GM19351 (cell line): ENCODE data around the gene CDK13.
A peak's percentile ranks its signal among the peaks of the same experiment; 100 is the strongest.

Source experiments
- ATAC-seq: cut with Tn5 transposase; IDR thresholded peaks from one replicate; pipeline ENCODE4 v1.9.1; 2021; ENCODE audit warnings: mild to moderate bottlenecking, moderate library complexity; ENCODE audit not compliant: unreplicated experiment

The CDK13 gene

DNA sequence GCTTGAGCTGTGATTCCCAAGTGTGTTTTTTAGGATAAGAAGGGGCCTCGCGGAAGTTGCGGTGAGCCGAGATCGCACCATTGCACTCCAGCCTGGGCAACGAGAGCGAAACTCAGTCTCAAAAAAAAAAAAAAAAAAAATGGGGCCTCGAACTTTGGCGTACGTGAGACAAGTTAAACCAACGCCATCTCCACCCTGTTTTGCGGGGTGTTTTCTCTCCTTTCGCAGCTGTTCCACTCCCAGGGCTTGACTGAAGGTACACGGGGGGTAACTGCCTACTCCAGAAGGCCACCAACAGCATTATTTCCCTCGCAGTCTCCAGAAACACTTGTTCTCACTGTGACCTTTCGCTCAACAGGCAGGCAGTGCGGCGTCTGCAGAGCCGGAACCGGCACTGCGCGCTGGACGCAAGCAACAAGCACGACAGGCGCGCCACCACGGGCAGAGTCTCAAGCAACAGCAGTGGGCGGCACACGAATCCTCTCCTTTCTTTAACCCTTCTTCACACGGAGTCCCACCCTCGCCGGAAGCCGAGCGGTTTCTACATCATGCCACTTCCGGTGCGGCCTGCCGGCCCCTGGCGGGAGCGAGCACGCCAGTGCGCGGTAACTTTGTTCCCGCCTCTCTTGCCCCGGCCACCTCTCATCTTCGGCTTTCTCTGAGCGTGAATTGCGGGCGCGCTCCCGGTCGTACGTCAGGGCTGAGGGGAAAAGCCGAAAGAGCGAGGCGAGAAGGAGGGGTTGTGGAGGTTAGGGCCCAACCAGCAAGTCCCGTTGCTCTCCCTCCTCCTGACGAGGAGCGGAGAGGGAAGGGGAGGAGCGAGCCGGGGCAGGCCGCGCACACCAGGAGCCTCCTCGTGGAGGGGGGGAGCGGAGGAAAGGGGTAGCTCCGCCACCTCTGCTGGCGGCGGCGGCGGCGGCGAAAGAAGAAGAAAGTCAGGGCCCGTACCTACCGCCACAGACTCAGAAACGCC is 814 bp upstream of the CDK13 start:
- peak; percentile 56 for ATAC-seq

DNA sequence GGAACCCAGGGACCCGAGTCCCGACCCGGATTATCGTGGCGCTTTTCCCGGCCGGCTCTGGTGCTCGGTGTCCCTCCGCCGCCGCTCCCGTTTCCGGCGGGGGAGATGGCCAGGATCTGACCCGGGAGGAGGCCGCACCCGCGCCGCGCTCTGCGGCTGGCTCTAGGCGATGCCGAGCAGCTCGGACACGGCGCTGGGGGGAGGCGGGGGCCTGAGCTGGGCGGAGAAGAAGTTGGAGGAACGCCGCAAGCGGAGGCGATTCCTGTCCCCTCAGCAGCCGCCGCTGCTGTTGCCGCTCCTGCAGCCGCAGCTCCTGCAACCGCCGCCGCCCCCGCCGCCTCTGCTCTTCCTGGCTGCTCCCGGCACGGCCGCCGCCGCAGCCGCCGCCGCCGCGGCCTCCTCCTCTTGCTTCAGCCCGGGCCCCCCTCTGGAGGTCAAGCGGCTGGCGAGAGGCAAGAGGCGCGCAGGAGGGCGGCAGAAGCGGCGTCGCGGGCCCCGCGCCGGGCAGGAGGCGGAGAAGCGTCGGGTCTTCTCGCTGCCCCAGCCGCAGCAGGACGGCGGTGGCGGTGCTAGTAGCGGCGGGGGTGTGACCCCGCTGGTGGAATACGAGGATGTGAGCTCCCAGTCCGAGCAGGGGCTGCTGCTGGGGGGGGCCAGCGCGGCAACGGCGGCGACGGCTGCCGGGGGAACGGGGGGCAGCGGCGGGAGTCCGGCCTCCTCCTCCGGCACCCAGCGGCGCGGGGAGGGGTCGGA is 593 bp downstream of the CDK13 start:
- no peak for ATAC-seq

DNA sequence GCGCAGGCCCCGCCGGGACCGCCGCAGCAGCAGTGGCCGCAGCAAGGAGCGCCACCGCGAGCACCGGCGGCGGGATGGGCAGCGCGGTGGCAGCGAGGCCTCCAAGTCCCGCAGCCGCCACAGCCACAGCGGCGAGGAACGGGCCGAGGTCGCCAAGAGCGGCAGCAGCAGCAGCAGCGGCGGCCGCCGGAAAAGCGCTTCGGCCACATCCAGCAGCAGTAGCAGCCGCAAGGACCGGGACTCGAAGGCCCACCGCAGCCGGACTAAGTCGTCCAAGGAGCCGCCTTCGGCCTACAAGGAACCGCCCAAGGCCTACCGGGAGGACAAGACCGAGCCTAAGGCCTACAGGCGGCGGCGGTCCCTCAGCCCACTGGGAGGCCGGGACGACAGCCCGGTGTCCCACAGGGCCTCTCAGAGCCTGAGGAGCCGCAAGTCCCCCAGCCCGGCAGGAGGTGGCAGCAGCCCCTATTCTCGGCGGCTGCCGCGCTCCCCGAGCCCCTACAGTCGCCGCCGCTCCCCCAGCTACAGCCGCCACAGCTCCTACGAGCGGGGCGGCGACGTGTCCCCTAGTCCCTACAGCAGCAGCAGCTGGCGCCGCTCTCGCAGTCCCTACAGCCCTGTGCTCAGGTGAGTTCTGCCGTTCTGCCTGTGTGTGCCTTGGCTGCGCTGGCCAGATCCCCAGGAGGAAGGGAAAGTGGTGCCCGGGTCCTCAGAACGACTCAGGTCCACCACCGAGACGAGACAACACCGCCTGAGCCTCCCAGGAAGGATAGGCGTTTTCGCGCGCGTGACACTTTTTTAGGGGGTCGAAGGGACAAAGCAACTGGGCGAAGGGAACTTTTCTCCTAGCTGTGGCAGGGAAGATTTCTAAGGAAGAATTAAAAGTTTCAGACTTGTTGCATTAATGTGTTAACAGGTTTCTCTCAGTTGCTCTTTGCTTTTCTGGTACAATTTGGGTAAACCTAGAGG is 1.5 kb downstream of the CDK13 start:
- ATAC-seq = peak; percentile 26

DNA sequence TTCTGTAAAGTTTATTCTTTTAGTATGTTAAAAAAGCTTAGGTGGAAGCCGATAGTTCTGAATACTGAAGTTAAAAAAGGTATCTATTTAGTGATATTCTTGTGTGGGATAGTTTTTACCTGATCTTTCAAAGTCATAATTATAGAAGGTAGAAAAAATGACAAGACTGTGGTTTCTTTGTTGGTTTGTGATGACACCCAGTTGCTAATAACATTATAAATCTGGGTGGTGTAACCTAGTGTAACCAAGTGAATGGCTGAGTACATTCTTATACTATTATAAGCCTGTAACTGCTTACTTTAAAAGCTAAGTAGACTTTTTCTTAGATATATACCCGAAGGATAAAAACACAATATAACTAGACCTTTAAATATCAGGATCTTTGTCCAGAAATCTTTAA is 2.3 kb downstream of the CDK13 start:
- no peak for ATAC-seq

DNA sequence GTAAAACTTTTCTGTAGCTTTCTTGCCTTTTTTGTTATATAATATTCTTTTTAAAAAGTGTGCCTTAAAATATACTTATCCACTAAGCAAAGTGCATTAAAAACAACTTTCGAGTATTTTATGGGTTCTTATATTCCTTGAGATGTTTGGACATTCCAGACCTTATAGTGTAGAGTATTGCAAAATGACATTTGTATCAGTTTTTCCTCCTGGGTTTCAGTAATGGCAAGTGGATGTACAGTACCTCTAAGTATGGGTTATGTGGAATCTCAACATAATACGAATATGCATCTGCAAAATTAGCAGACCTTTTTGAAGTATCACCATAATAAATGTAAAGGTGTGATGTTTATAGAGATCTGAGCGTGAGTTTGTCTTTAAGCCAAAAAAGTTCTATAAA is 2.7 kb downstream of the CDK13 start:
- ATAC-seq = no peak

DNA sequence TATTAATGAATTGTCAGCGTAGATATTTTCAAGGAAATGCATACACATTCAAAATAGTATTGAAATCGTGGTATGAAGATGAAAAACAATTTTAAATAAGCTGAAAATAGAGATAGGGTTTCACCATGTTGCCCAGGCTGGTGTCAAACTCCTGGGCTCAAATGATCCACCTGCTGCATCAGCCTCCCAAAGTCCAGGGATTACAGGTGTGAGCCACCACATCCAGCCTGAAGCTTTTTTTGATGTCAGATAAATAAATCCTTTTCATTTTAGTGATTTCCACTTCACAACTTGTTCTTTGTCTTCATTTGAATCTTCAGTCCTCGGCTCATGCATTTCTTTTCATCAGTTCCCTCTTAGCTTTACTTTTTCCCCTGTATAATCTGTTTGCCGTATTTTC is 4.6 kb downstream of the CDK13 start:
- ATAC-seq = no peak

DNA sequence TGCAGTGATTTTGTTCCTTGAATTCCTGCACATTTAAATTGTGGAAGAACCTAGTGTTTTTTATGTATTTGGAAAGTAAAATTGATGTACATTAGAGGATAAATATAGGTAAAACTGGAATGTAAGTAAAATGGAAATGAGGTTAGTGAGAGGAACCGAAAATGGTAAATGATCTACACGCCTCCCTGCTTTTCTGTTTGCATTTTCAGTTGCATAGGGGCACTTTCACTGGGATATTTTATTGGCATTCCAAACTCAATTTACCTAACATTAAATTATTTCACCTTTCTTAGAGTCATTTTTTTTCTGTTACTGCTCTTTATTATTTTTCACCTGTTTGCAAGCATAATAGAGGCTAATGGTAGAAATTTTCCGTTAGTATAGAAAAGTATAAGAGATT is 8.0 kb downstream of the CDK13 start:
- no peak for ATAC-seq

DNA sequence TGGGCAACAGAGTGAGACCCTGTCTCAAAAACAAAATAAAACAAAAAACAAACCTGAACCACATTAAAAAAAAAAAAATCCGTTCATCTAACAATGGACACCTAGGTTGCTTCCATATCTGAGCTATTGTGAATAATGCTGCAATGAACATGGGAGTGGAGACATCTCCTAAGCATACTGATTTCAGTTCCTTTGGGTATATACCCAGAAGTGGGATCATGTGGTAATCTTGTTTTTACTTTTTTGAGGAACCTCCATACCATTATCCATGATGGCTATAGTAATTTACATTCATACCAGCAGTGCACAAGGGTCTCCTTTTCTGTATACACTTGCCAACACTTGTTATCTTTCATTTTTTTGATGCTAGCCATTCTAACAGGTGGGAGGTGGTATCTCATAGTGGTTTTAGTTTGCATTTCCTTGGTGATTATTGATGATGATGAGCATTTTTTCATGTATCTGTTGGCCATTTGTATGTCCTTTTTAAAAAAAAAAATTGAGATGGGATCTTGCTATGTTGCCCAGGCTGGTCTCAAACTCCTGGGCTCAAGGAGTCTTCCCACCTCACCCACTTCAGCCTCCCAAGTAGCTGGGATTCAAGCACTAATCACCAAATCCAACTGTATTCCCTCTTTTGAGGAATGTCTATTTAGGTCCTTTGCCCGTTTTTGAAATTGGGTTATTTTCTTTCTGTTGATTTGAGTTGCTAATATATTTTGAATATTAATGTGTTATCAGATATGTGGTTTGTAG is 17.5 kb downstream of the CDK13 start:
- no peak for ATAC-seq

DNA sequence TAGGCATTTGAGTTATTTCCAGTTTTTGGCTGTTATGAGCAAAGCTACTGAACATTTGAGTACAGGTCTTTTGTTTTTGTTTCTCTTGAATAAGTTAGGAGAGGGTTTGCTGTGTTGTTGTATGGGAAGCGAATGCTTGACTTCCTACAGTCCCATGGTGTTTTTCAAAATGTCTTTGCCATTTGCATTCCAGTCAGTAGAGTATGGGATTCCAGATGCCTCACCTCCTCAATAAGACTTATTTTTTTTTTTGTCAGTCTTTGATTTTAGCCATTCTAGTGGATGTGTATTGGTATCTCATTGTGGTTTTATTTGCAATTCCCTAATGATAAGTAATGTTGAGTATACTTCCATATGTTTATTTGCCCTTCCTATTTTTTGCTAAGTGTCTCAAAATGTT is 19.4 kb downstream of the CDK13 start:
- no peak for ATAC-seq

DNA sequence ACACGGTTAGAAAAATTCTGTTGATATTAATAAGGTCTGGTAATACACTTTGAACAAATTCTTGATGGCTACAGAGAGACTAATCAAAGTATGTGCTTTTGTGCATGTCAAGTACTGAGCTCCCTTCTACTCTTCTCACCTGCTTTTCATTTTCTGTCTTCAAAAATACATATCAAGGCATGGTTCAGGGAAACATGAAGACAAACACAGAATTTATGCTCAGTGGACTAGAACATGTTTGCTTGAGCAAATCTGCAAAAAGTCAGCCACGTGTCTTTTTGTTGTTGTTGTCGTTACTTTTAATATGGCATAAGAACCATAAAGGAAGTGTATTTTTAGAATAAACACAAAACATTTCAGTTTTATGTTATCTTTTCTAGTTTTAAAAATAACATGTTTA is 21.9 kb downstream of the CDK13 start:
- peak; percentile 61 for ATAC-seq

DNA sequence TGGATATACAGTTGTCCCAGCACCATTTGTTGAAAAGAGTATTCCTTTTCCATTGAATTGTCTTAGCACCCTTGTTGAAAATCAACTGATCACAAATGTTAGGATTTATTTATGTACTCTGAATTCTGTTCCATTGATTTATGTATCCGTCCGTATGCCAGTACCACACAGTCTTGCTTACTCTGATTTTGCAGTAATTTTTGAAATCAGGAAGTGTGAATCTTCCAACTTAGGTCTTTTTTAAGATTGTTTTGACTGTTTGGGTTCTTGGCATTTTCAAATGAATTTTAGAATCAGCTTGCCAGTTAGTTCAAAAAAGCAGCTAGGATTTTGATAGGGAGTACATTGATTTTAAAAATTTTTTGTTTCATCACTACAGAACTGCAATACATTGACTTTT is 23.7 kb downstream of the CDK13 start:
- ATAC-seq = no peak

DNA sequence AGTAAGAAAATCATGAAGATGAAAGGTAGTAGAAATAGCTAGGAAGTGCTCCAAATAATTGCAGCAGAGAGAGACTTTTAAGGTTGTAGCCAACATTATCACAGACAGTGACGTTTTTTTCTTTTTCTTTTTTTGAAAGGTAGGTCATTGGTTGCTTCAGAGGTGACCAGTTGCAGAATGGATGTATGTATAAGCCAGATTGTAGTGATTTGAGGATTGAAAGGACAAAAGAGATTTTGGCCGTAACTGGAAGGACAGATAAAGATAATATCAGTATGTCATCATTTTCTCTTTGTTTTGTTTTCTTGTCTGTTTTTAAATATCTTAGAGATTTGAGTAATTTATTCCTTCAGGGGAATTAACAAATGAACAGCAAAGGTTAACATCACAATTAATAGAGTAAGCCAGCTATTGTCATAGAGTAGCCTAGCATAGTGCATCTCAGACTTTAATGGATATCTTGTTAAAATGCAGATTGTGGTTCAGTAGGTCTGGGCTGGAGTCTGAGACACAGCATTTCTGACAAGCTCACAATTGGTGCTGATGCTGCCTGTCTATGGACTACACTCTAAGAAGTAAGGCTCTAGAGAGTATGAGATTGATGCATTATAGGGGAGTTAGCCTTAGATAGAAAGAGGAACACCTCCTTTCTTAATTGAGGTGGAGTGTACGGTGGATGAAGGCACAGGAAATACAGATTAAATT is 28.3 kb downstream of the CDK13 start:
- no peak for ATAC-seq

DNA sequence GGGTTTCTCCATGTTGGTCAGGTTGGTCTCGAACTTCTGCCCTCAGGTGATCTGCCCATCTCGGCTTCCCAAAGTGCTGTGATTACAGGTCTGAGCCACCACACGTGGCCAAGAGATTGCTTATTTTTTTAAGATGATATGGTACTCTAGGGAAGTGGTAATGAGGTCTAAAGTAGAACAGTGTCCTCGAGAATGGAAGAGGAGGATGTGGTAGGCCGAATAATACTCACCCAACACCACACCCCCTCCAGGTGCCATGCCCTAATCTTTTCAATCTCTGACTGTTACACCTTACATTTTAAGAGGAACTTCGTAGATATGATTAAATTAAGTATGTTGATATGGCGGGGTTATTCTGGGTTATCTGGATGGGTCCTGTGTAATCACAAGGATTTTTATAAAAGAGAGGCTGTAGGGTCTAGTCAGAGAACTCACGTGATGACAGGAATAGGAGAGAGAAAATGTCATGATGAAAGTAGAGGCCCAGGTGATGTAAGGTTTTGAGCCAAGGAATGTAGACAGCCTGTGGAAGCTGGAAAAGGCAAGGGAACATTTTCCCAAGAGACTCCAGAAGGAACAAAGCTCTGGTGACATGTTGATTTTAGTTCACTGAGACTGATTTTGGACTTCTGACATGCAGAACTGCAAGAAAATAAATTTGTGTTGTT is 29.5 kb downstream of the CDK13 start:
- no peak for ATAC-seq

DNA sequence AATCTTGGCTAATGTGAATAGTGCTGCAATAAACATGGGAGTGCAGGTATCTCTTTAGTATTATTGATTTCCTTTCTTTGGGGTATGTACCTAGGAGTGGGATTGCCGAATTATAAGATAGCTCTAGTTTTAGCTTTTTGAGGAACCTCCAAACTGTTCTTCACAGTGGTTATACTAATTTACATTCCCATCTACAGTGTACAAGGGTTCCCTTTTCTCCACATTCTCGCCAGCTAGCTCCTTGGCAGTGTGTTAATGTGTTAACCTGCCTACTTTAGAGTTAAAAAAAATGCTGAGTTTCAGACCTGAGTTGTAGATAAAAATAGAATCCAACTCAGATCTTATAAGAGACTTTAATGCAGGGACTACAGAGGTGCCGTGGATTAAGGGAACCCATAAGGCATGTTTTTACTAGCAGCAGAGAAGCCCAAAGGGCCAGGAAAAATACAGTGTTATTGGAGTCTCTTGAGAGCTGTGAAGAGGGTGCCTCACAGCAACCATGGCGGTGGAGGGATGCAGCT is 35.4 kb downstream of the CDK13 start:
- ATAC-seq = no peak

DNA sequence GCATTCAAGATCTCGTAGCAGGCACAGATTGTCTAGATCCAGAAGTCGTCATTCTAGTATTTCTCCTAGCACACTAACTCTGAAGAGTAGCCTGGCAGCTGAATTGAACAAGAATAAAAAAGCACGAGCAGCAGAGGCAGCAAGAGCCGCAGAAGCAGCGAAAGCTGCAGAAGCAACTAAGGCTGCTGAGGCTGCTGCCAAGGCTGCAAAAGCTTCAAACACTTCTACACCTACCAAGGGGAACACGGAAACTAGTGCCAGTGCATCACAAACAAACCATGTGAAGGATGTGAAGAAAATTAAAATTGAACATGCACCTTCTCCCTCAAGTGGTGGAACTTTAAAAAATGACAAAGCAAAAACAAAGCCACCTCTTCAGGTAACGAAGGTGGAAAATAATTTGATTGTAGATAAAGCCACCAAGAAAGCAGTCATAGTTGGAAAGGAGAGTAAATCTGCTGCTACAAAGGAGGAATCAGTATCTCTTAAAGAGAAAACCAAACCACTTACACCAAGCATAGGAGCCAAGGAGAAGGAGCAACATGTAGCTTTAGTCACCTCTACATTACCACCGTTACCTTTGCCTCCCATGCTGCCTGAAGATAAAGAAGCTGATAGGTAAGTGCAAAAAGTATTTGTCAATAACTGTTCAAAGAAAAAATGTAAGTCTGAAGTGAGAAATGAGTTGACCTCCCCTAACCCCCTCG is 37.7 kb downstream of the CDK13 start:
- no peak for ATAC-seq

DNA sequence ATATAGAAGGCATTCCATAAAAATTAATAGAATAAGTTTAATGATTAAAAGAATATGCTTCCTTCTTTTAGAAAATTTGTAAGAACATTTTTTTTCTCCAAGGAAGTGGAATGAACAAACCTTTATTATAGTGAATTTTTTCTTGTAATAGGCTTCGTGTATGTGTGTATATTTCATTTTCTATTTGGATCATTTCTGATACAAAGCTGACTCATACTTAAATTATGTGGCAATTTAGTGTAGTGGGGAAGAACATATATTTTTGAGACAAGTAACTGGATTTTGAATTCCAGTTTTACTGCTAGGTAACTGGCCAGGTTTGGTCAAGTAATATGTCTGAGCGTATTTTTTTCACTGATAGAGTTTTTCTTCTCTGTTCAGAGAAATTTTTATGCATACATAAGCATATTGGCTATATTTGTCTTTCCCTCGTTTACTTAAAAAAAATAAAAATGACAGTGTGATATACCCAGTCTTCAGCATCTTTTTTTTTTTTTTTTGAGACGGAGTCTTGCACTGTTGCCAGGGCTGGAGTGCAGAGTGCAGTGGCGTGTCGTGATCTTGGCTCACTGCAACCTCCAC is 50.8 kb downstream of the CDK13 start:
- no peak for ATAC-seq

DNA sequence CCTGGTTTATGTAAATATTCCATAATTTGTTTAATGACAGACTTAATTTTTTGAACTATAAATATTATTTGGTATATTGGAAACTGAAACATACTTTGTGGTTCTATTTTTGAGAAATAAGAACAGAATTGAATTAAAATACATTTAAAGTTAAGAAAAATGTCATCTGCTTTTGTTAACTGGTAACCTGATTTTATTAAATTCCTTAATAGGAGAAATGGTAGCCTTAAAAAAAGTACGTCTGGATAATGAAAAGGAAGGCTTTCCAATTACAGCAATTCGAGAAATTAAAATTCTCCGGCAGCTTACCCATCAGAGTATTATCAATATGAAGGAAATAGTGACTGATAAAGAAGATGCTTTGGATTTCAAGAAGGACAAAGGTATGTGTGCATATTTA is 51.6 kb downstream of the CDK13 start:
- ATAC-seq = no peak

DNA sequence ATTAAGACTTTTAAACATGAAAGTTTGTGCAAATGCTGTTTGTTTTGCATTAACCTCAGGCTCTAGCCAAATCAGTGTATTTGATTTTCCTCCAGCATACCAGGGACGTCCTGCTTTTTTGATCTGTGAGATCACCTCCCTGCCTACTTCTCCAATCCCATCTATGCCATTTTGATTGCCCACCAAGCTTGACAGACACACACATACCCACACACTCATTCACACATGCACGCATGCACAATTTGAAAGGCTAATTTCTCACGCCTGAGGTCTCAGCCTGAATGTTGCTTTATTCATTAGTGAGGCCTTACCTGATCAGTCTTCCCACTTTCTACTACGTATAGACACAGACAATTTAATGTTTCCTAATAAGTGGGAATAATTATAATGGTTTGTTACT is 53.5 kb downstream of the CDK13 start:
- ATAC-seq = no peak
